ENCODE results near the gene GADL1.

The GADL1 gene, protein sequence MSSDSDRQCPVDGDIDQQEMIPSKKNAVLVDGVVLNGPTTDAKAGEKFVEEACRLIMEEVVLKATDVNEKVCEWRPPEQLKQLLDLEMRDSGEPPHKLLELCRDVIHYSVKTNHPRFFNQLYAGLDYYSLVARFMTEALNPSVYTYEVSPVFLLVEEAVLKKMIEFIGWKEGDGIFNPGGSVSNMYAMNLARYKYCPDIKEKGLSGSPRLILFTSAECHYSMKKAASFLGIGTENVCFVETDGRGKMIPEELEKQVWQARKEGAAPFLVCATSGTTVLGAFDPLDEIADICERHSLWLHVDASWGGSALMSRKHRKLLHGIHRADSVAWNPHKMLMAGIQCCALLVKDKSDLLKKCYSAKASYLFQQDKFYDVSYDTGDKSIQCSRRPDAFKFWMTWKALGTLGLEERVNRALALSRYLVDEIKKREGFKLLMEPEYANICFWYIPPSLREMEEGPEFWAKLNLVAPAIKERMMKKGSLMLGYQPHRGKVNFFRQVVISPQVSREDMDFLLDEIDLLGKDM

DNA sequence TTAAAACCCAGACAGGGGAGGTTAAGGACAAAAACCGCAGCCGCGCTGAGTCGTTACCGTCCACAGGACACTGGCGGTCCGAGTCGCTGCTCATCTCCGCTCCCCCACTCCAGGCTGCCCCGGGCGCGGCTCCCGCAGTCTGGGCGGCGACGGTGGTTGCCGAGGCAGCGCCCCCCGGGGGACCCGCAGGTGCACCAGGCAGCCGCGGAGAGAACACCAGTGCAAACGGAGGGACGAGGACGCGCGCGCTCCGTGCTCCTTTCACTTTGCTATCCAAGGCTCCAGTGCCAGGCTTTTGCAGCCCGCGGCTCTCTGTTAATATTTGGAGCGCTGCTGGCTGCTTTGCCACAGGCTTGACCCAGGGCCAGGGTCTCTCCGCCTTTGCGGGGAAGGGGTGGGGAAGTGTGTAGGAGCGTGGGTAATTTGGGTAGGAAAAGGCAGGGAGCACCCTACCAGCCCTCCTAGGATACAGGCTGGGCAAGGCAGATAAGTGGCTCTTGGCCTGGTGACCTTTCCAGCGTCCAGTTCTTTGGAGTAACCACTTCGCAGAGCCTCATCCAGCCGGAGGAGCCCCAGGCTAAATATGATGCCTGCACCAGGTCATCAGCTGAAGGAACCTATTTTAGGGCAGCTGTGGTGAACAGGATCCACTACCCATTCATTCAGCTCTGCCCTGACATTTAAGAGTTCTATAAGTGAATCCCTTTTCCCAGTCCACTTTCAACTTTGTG, at the start of gene GADL1:
Gene GADL1 (minus strand): TSS at position 141 of the 731 bp plus-strand sequence. CDS start 47 bp downstream, at position 94.
- no peak for DNase-seq

DNA sequence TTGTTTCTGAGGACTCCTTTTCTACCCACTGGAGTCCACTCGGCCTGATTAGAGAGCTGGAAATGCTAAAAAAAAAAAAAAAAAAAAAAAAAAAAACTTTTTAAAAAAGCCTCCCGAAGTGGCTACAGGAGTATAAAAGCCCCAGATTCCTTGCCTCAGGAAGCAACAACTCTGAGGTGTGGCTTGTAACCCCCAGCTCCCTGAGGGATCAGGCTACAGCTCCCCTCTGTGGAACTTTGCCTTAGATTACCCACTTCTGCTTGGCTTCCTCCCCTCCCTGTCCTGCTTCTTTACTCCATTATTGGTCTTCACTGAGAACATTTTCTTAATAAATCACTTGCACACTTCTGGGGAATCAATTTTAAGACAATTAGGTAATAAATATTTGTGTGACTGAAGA, 49.7 kb upstream of the GADL1 start:
- no peak for DNase-seq

DNA sequence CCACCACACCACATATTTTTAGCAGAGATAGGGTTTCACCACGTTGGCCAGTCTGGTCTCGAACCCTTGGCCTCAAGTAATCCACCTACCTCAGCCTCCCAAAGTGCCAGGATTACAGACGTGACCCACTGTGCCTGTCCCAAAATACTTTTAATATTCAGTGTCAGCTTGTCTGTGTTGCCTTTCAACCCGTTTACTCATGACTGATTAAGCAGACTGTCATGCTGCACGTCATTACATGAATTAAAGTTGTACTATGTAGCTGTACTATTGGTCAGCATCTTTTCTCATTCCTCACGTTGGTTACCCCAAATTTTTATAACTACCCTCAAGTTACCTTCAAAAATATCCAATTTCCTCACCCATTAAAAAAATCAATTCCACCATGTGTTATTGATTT, 48.7 kb upstream of the GADL1 start:
- DNase-seq, result no peak

DNA sequence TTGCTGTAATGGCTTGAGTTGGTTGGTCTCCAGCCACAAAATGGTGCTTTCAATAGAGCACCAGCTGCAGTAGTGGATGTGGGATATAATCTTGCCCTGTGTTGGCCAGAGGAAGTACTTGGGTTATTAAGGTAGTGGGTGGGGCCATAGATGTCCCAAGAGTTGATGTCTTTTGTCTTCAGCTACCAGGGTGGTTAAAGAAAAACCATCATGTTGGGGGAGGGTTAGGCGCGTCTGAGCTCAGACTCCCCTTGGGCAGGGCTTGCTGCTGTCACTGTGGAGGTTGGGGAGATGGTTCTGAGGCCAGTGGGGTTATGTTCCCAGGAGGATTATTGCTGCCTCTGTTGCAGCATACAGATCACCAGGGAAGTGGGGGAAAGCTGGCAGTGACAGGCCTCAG, 46.9 kb upstream of the GADL1 start:
- no peak for DNase-seq

DNA sequence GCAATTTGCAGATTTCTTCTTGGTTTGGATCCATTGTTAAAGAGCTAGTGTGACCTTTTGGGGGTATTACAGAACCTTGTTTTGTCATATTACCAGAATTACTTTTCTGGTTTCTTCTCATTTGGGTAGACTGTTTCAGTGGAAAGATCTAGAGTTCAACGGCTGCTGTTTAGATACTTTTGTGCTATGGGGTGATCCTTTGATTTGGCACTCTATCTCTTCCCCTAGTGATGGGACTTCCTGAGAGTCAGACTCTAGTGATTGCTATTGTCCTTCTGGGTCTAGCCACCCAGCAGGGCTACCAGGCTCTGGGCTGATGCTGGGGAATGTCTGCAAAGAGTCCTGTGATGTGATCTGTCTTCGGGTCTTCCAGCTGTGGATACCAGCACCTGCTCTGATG, 46.3 kb upstream of the GADL1 start:
- DNase-seq, result no peak

DNA sequence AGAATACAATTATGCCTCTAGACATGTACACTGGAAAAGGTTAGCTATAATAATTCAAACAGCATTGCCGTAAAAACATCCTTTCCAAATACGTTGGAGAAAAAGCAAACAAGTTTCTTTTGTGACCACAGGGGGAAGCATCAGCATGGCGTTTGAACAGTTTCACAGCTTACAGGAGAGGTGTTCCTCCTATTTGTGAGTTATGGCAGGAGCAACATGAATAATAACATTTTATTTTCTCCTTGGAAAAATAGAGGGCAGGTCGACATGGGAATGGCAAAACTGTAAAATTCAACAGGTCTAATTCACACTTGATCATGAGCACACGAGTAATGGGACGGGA, 39.7 kb upstream of the GADL1 start:
- DNase-seq, result no peak

DNA sequence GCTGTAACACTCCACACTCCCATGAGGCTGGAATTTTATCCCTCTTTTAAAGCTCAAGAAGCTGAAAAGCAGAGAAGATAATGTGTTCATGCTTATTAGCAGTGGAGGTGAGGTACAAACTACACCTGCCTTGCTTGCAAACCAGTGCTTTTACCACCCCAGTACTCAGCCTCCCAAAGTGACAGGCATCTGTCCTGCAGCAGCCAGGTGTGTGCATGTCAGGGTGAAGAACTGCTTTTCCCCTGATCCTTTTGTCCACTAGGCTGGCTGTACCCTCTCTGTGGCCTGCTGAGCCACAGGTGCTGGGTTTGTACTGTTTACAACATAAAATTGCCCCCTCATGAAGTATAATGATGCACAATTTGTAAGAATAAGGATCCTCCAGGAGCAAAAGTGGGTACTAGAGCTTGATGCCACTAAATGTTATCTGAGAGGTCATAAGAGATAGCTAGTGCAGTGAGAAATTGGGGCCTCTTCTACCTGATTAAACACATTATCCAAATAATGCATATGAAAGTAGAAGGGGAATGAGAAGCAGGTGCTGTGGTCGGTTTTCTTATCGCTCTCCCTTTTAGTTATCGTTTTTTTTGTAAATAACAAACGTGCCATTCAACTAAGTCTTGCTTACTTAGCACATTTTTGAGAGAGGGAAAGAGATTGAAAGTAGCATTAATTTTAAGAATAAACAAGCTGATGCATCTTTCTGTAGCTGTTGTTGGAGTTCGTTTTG, 39.2 kb upstream of the GADL1 start:
- DNase-seq, result no peak

DNA sequence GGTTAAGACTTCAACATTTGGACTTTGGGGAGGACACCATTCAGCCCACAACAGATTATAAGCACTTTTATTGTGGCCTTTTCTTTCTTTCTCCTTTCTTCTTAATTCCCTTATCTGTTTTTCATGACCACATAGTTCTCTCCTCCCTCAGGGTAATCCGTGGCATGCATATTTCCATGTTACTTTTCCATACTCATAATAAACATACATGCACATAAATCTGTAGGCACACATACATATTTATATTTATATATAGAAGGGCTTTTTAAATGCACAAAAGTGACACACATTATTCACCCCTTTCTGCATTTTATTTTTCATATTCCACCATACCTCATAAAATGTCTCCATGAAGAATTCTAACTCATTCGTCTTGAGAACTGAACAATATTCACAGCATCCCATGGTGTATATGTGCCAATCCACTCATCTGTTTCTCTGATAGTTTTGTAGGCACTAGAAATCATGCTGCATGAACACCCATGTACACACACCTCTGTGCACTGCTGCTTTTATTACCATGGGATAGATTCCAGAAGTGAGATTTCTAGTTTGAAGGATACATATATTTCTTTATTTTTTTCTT, 38.1 kb upstream of the GADL1 start:
- DNase-seq, result no peak

DNA sequence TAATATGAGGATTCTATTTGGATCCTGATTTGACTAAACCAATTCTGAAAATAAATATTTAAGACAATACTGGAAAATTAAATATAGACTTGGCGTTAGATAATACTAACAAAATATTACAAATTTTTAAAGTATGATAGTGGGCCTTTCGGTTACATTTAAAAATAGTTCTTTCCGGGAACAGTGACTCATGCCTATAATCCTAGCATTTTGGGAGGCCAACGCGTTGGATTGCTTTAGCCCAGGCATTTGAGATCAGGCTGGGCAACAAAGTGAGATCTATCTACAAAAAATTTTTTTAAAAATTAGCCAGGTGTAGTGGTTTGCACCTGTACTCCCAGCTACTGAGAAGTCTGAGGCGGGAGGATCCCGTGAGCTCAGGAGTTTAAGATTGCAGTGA, 30.3 kb upstream of the GADL1 start:
- DNase-seq, result no peak

DNA sequence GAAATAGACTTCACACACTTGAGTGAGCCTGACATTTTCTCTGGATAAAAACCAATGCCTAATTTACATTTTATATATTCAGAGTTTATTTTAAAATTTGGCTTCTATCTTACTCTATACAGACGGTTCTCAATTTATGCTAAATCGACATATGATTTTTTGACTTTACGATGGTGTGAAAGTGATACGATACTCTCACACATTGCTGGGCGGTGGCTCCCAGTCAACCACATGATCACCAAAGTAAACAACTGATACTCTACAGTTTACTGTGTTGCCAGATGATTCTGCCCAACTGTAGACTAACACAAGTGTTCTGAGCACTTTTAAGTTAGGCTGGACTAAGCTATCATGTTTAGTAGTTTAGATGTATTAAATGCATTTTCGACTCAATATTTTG, 25.1 kb upstream of the GADL1 start:
- no peak for DNase-seq

DNA sequence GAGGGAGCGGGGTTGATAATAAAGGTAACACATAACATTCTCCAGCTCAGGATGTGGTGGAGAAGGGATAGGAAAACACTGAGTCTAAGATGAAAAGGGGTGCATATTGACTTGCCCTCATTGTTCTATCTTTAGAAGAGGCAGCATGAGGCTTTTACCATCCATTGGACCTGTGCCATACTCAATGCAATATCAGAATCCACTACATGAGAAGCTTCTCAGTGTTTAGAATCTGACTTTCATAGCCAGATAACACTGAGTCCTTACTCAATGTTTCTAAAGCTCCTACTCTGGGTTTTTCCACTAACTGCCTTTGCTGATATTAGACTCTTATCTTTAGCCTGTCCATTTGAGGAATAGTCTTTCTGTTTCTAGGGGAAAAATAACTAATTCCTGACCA, 24.3 kb upstream of the GADL1 start:
- DNase-seq, result no peak

DNA sequence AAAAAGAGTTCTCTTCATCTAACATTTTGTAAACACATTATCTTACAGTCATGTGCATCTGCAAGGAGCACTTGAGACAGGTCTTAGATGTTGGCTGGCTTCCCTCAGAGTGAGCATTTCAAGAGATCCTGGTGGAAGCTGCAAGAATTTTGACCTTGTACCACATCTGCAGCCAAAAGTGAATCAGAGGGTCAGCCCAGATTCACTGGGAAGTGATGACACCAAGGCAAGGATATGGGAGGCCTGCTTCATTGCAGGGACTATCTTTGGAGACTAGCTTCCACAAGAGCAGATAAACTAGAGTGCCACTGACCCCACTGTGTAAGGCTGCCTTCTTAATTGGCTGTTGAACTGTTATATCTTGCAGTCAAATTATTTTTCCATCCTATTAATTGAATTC, 21.3 kb upstream of the GADL1 start:
- DNase-seq, result no peak

DNA sequence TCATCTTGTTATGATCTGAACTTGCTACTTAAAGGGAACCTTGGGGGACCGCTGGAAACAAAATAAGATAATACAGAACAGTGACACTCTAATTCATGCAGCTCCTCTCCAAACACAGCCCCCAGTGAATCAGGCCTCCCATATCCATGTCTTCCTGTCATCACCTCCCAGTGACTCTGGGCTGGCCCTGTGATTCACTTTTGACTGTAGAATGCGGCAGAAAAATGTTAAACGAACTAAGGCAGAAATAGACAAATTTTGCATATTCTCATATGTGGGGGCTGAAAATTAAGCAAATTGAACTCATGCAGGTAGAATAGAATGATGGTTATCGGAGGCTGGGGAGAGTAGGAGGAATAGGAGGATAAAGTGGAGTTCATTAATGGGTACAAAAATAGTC, 20.2 kb upstream of the GADL1 start:
- no peak for DNase-seq

DNA sequence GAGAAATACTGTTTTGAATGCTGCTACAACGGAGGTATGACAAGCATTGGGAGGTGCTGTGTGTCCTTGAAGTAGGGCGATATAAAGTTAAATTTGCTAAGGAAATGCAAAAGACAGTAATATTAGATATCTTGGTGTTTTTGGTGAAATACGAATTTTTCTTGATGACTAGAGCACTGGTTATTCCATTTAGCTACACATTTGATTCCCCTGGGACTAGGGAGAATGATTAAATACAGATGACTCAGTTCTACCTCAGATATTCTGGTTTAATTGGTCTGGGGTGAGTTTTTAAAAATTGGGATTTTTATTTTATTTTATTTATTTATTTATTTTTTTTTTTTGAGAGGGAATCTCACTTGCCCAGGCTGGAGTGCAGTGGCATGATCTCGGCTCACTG, 18.7 kb upstream of the GADL1 start:
- DNase-seq, result no peak

DNA sequence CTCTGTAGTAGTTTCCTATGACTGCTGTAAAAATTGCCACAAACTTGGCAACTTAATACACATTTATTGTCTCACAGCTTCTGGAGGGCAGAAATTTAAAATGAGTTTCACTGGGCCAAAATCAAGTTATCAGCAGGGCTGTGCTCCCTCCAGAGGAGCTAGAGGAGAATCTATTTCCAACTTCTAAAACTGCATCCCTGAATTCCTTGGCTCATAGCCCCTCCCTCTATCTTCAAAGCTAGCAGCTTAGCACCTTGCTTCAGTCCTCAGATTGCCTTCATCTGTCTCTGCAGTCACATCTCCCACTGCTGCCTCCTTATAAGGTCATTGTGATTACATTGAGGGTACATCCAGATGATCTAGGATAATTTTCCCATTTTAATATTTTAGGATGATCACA, 17.8 kb upstream of the GADL1 start:
- DNase-seq, result no peak

DNA sequence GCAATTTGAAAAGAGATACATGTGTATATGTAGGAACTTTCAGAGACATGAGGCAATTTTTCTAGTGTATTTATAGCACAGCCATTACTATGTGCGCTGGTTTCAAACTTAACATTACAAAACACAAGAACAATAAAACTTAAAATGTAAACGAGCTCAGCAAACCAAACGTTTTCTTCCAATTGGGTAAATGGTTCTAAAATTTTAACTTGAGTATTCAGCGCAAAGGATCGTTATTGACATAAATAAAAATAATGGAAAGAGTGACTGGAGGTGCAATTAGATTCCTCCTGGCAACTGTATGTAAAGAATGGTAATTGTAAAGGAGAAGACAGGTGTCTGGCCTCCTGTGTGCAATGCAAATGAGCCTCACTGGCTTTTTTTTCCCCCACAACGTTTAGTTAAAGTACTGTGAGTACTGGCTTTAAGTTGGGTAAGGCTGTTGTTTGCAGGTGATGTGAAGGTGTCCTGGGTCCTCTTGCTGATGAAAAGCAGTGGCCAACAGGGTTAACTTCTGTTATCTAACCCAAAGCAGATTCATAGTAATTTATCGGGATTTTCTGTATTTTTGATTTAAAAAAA, 14.1 kb upstream of the GADL1 start:
- no peak for DNase-seq

DNA sequence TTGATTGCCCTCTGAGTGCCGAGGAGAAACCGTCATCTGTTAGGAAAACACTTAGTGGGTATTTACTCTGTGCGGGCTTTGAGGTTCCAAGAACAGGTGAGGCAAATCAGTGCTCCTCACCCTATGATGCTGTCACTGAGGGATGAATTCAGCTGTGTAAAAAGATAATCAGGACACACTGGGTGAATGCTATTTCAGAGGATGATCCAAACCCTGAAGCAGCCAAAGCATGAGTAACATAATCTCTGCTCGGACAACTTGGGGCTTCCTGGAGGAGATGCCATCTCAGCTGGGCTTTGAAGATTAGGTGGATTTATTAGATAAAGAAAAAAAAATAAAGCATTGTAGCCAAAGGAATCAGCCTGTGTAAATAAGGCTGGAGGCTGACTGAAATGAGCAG, 10.5 kb upstream of the GADL1 start:
- no peak for DNase-seq

DNA sequence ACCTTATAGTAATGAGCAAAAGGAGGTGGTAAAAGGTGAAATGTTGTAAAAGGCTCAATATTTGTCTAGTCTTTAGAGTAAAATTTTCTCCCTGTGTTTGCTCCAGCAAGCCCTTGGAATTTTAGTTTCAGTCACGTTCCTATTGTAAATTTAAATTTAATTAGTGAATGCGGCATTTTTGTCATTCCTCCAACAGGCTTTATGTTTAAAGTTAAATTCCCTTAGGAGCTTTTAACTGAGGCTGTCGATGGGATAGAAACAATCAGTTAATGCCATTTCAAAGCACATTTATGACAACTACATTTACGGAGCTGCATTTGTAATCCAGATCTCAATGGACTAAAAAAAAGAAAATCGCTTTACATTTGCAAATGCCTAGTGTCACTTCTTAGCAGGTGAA, 868 bp upstream of the GADL1 start:
- DNase-seq, result no peak

DNA sequence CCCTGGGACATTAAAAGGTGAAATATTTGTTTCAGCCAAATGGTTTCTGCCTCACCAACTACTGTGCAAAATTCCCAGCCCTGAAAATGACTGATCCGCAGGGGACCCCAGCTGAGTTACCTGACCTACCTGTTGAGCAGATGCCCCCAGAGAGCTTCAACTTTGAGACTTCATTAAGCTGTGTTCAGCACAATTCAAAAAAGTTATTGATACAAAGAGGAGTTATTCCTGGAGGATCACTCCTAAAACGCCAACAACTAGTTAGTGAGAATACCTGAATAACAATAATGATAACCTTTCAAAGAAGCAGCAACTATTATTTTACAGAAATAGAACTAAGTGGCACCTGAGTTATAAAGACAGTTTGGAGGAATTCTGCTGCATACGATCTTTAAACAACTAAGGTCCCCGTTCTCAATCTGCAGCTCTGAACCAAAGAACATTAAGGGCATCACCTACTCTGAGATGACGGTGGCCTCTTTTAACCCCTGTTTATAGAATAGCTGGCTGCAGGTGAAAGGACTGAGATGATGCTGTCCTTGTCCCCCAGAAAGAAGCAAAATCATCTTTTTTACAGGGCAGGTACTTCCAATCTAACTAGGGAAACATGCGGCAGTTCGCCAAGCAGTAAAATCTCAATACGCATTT, 659 bp downstream of the GADL1 start:
- no peak for DNase-seq

DNA sequence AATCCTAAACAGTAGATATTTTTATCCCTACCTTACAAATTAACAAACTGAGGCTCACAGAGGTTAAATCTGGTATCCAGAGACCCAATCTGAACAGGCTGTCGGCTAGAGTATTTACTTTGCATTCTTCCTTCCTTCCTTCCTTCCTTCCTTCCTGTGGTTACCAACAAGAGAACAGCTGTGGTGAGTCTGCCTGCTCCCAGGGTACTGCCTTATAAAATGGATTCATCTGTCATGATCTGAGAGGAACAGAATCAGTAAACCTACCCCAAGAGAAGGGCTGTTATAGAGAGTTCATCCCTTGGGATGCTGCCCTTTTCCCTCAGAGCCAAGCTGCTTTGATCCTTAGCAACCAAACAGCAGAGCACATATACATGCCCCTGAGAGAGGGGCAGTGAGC, 3.6 kb downstream of the GADL1 start:
- no peak for DNase-seq

DNA sequence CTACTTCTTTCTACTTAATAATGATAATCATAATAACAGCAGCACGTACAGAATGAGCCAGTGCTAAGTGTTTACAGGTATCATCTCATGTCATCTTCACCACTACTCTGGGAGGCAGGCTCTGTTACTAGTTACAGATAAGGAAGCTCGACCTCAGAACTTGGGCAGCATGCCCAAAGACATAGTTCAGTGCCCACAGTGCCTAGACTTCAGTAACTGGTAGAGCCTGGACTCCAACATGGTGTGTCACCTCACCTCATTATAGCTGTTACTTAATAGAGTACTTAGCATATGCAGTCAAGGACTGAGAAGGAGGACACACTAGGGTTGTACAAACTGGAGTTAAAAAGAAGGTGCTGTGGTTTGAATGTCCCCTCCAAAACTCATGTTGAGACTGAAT, 7.6 kb downstream of the GADL1 start:
- no peak for DNase-seq

DNA sequence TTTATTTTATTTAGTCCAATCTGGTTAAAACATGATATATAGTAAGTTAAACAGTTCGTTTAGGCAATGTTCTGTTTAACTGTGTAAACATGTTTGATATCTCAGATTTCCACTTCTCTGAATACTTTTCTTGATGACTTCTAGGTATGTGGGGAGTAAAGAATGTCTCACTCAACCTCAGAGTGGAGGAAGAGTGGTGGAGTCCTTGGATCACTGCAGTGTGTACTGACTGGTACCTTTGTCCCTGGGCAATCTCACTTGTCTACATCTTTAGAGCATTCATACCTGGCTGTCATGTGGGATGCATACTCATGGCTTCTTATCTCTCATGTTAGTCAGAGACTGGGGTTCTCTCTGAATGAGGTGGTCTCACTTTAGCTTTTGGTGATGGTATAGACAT, 15.6 kb downstream of the GADL1 start:
- no peak for DNase-seq

DNA sequence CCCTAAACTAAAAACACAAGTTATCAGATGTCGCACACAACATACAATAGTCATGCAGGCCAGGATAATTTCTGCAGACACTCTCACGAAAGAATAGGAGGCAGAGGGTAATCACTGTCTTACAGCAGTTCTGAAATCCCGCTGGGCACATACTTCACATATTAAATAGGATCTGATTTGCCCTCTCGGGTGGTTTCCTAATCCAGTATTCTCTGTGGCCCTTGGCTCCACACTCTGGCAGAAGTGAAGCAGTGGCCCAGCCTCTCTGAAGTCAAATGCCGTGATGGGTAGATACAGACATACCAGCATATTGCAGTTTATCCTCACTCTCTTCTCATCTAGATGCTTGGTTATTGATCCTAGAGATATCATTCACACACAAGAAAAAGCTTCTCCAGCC, 19.0 kb downstream of the GADL1 start:
- no peak for DNase-seq
